ENCODE data around the gene SCN7A.

SCN7A gene

GRCh38 chr2:166494140-166494624, at the start of gene SCN7A:
Gene SCN7A, minus strand, starts transcription at chr2:166494249. Its CDS starts 16,553 bp downstream, at chr2:166477696.
- intact Hi-C loops (cut with DNase I): no loop called here

GRCh38 chr2:166539340-166540162, 45.5 kb upstream of the SCN7A start:
- intact Hi-C loops (cut with DNase I): no loop called here
- peak in 21 of 42 donors; percentile 6 to 72 (median 28) for DNase-seq

More at GRCh38 chr2:166494140-166494624, at the start of gene SCN7A:
- peak in 41 of 42 donors; percentile 3 to 74 (median 34) for DNase-seq

GRCh38 chr2:166536111-166536510, 42.1 kb upstream of the SCN7A start:
- DNase-seq: no peak
- intact Hi-C loops (cut with DNase I): no loop called here

- intact Hi-C loops (cut with DNase I): no loop called here
- DNase-seq: no peak
Observed at GRCh38 chr2:166521155-166521554, 27.1 kb upstream of the SCN7A start.

- DNase-seq: no peak
- intact Hi-C loops (cut with DNase I): no loop called here
Observed at GRCh38 chr2:166520604-166521003, 26.6 kb upstream of the SCN7A start.

GRCh38 chr2:166519391-166519962, 25.4 kb upstream of the SCN7A start:
- DNase-seq: no peak
- intact Hi-C loops (cut with DNase I): no loop called here

- no peak for DNase-seq
- intact Hi-C loops (cut with DNase I): no loop called here
Observed at GRCh38 chr2:166518634-166519390, 24.8 kb upstream of the SCN7A start.

GRCh38 chr2:166517533-166518061, 23.5 kb upstream of the SCN7A start:
- no peak for DNase-seq
- intact Hi-C loops (cut with DNase I): no loop called here

- intact Hi-C loops (cut with DNase I): no loop called here
- peak in 34 of 42 donors; percentile 3 to 64 (median 36) for DNase-seq
Observed at GRCh38 chr2:166516712-166517303, 22.8 kb upstream of the SCN7A start.

- DNase-seq: no peak
- intact Hi-C loops (cut with DNase I): no loop called here
Observed at GRCh38 chr2:166513952-166514351, 19.9 kb upstream of the SCN7A start.

- intact Hi-C loops (cut with DNase I): no loop called here
Observed at GRCh38 chr2:166499281-166499680, 5.2 kb upstream of the SCN7A start.

GRCh38 chr2:166491461-166491860, 2.6 kb downstream of the SCN7A start:
- intact Hi-C loops (cut with DNase I): no loop called here
- no peak for DNase-seq

More at GRCh38 chr2:166499281-166499680, 5.2 kb upstream of the SCN7A start:
- no peak for DNase-seq

GRCh38 chr2:166487171-166487570, 6.9 kb downstream of the SCN7A start:
- intact Hi-C loops (cut with DNase I): no loop called here
- DNase-seq: no peak

- intact Hi-C loops (cut with DNase I): no loop called here
- no peak for DNase-seq
Observed at GRCh38 chr2:166485558-166486178, 8.4 kb downstream of the SCN7A start.

GRCh38 chr2:166472332-166472731, 21.7 kb downstream of the SCN7A start:
- intact Hi-C loops (cut with DNase I): no loop called here
- no peak for DNase-seq

- intact Hi-C loops (cut with DNase I): no loop called here
- no peak for DNase-seq
Observed at GRCh38 chr2:166468124-166469024, 25.7 kb downstream of the SCN7A start.

GRCh38 chr2:166464187-166464586, 29.9 kb downstream of the SCN7A start:
- intact Hi-C loops (cut with DNase I): no loop called here
- no peak for DNase-seq

GRCh38 chr2:166463640-166464039, 30.4 kb downstream of the SCN7A start:
- intact Hi-C loops (cut with DNase I): no loop called here
- DNase-seq: no peak

Data from head of caudate nucleus (tissue), 42 donors.